NCI-H510A treated with DMSO at 0.1 percent for 48 hours (cell line): ENCODE results near the gene TDRD7.
"Not testable (repeated sequence)": the region's sequence is repeated elsewhere in the genome, so short reads cannot be mapped to it uniquely, and the experiment has no call there.

Experiments
- DNase-seq: peaks from one replicate; lab custom pipeline; 2025; lab: John Stamatoyannopoulos, UW

Gene TDRD7

GRCh38 chr9:97419309-97419867, 7.5 kb downstream of the TDRD7 start:
- DNase-seq = no peak

GRCh38 chr9:97425336-97425972, 13.6 kb downstream of the TDRD7 start:
- DNase-seq = peak; percentile 79

- no peak for DNase-seq
Observed at GRCh38 chr9:97425973-97426336, 14.1 kb downstream of the TDRD7 start.

- DNase-seq = no peak
Observed at GRCh38 chr9:97427885-97428284, 16.0 kb downstream of the TDRD7 start.

- no peak for DNase-seq
Observed at GRCh38 chr9:97430316-97431043, 18.6 kb downstream of the TDRD7 start.

- DNase-seq = no peak
Observed at GRCh38 chr9:97431044-97431441, 19.1 kb downstream of the TDRD7 start.

GRCh38 chr9:97431549-97432143, 19.8 kb downstream of the TDRD7 start:
- no peak for DNase-seq

- no peak for DNase-seq
Observed at GRCh38 chr9:97437051-97437600, 25.2 kb downstream of the TDRD7 start.

GRCh38 chr9:97438257-97438656, 26.4 kb downstream of the TDRD7 start:
- DNase-seq = no peak

GRCh38 chr9:97438666-97439065, 26.8 kb downstream of the TDRD7 start:
- no peak for DNase-seq

GRCh38 chr9:97440160-97440559, 28.3 kb downstream of the TDRD7 start:
- DNase-seq = peak; percentile 62

GRCh38 chr9:97441729-97442128, 29.8 kb downstream of the TDRD7 start:
- no peak for DNase-seq

GRCh38 chr9:97445119-97445701, 33.3 kb downstream of the TDRD7 start:
- no peak for DNase-seq

GRCh38 chr9:97447001-97447400, 35.1 kb downstream of the TDRD7 start:
- DNase-seq = no peak

GRCh38 chr9:97453573-97453972, 41.7 kb downstream of the TDRD7 start:
- not testable (repeated sequence) for DNase-seq

GRCh38 chr9:97456841-97457240, 44.9 kb downstream of the TDRD7 start:
- DNase-seq = not testable (repeated sequence)

- no peak for DNase-seq
Observed at GRCh38 chr9:97459326-97459725, 47.4 kb downstream of the TDRD7 start.

GRCh38 chr9:97462159-97462558, 50.3 kb downstream of the TDRD7 start:
- no peak for DNase-seq

- DNase-seq = no peak
Observed at GRCh38 chr9:97462914-97463313, 51.0 kb downstream of the TDRD7 start.

GRCh38 chr9:97468658-97469448, 57.0 kb downstream of the TDRD7 start:
- peak; percentile 38 for DNase-seq

- DNase-seq = no peak
Observed at GRCh38 chr9:97470076-97470475, 58.2 kb downstream of the TDRD7 start.

GRCh38 chr9:97473717-97474116, 61.8 kb downstream of the TDRD7 start:
- DNase-seq = no peak
